Activated T-cell treated with anti-CD3 and anti-CD28 coated beads for 24 hours (primary cell): ENCODE data around the gene LCORL.
"Not testable (repeated sequence)": the region's sequence is repeated elsewhere in the genome, so short reads cannot be mapped to it uniquely, and the experiment has no call there.

ENCODE experiments used
- DNase-seq: peaks from one replicate; pipeline ENCODE4 v3.0.0-alpha.2; 2020; ENCODE audit warnings: low read depth

LCORL gene

GRCh38 chr4:17850295-17850694 is 171.3 kb downstream of the LCORL start:
- not testable (repeated sequence) for DNase-seq

DNA sequence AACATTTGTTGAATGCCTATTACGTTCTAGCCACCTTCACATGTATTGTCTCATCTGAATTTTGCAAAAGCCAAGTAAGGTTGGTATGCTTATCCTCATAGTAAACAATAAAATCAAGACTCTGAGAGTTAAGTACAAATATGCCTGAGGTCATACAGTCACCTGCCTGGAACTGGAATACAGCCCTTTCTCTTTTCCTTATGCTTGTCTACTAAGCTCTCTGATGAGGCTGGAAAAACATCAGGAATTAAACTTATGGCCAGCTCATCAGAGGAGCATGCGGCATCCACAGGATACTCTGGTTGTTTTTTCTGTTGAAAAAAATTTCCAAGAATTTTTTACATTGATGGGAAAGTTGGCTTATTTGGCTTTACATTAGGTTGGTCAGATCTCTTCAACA is 175.3 kb downstream of the LCORL start:
- DNase-seq = no peak

DNA sequence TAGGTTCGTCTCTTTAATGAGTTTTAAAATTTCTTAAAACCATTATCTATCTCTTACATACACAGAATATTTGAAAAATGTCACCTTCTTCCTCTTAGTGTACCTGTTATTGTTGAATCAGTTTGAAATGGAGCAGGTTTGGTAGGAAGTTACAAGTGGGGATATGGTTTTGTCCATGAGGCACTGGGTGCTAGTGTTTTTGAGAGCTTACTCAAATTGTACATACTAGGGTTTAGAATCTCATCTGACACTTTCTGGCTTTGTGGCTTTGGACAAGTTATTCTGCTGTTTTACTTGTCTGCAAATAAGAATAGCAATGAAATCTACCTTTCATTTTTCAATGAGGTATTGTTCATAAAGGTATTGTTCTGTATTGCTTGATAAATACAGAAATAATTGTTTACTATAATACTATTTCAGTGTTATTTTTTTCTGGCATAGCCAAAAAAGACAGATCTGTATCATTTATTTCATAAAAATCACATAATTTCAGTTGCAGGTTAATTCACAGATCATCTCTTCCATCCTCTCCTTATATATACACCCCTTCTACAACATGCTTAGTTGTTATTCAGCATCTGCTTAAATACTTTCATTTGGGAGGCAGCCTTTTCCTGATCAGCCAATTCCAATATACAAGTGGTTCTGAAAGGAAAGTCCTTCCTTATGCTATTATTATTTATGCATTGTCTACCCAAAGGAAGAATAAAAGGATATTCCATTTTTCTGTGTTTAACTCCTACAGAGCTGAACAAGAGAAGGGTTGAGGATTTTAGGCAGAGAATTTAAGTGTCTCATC is 197.5 kb downstream of the LCORL start:
- no peak for DNase-seq

- DNase-seq = no peak
These were observed 204.5 kb downstream of the LCORL start for GRCh38 chr4:17817027-17817426.

GRCh38 chr4:17816142-17816541 is 205.4 kb downstream of the LCORL start:
- no peak for DNase-seq

GRCh38 chr4:17814140-17814539 is 207.4 kb downstream of the LCORL start:
- DNase-seq = no peak

- DNase-seq = no peak
These were observed 208.8 kb downstream of the LCORL start for GRCh38 chr4:17812801-17813200.

- no peak for DNase-seq
These were observed 209.4 kb downstream of the LCORL start for GRCh38 chr4:17812125-17812524.

- DNase-seq = peak; percentile 20
These were observed 210.4 kb downstream of the LCORL start for GRCh38 chr4:17811078-17811603.

GRCh38 chr4:17810260-17811077 is 211.1 kb downstream of the LCORL start, which contains the start of the genes DCAF16 and NCAPG:
Gene DCAF16, minus strand, starts transcription at chr4:17810757. Its CDS starts 6,616 bp downstream, at chr4:17804141.
Gene NCAPG, plus strand, starts transcription at chr4:17810979. Its CDS starts 99 bp downstream, at chr4:17811078.
- DNase-seq = peak; percentile 99

DNA sequence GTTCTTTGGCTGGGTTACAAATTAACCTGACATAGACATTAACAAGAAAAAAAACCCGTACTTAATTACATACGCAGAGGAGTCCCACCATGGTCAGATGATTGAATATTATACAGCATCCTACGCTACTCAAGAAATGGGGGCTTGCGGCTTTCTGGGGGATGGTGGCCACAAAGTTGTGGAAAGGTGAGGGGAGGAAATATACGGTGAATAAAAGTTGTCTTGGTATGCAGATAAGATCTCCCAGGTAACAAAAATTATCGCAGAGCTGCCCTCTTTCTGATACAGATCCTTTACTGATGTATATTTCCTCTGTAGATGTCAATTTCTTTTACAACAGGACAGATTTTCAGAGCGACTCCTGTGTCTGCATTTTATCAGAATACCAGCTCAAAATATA is 211.9 kb downstream of the LCORL start:
- no peak for DNase-seq

GRCh38 chr4:17807446-17807845 is 214.1 kb downstream of the LCORL start:
- no peak for DNase-seq

- no peak for DNase-seq
These were observed 215.9 kb downstream of the LCORL start for GRCh38 chr4:17805580-17806155.

GRCh38 chr4:17797808-17798207 is 223.7 kb downstream of the LCORL start:
- DNase-seq = no peak

DNA sequence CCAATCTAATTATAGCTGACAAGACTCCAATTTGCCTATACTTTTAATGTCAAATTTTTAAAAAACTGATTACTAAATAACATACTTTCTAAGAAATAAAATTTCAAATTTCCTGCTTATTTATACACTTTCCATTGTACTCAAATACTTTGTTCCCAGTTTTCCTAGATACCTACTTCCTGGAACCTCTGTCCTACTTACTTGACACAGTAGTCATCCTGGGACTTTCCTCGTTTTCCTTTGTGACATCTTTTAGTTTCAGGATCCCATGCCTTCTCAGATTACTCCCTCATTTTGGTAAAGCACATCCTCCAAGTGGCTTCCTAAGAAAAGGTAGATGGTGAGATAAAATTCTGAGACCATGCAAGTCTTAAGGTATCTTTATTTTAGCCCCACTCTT is 226.8 kb downstream of the LCORL start:
- DNase-seq = no peak
